Measurements from ENCODE around the gene PLEKHM1. TPM values are rescaled to one million over a fixed set of nuclear protein-coding genes. Genes with fewer than 3 reads are reported as not detected.
"Not testable (repeated sequence)": the region's sequence is repeated elsewhere in the genome, so short reads cannot be mapped to it uniquely, and the experiment has no call there.

PLEKHM1 gene
- 42.1 and 63.1 TPM in 2 replicates for total RNA-seq (ENCODE audit: low replicate concordance)
- long read RNA-seq, partial matches to known transcripts: 2 of 7 reads
- long read RNA-seq, other reads (novel, unspliced or antisense): 5 of 7 reads

DNA sequence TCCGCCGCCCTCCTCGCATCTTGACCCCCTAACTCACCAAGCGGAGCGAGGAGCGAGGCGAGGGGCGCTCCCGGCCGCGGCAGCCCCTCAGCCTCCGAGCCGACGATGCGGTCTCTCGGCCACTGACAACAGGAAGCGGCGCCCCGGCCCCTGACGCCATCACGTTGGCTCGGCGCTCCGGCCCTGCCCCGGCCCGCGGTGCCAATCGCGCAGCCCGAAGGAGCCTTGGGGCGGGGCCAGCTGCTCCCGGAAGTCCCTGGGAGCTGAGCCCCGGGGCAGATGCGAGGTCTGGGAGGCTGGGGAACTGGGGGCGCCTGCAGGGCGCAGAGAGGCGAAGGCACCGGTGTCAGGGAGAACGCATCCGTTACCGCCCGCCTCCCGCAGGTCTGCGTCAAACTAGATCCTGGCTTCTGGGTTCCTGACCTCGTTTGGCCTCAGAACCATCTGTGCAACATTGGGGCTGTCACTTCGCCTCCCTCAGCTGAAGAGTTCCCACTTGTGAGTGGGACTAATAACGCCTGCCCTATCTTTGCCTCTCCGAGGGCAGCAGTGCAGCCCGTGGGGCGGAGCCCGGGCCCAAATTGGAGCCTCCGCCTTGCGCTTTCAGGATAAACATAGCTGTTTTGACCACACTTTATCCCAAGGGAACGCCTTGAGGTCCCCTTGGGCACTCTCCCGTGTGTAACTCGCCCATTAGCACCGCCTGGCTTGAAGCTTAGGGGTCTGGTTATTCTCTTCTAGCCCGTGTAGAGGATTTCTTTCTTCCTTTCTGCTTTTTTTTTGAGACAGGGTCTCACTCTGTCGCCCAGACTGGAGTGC, at the start of gene PLEKHM1:
PLEKHM1 (minus strand) TSS at position 107 of the 819 bp plus-strand sequence. CDS start 8,237 bp downstream, outside the sequence.
- not testable (repeated sequence) for H3K36me3 Mint-ChIP-seq, H3K27me3 Mint-ChIP-seq, H3K9me3 Mint-ChIP-seq
- peak; percentile 89 for DNase-seq (ENCODE audit: extremely low spot score, unreplicated experiment)
- peak within 1 kb of the TSS; percentile 99 for H3K27ac Mint-ChIP-seq
- peak within 1 kb of the TSS; percentile 93 for H3K4me3 Mint-ChIP-seq
- peaks cover 13% of the 10 kb centered on the region for H3K4me1 Mint-ChIP-seq (ENCODE audit: unreplicated experiment)

DNA sequence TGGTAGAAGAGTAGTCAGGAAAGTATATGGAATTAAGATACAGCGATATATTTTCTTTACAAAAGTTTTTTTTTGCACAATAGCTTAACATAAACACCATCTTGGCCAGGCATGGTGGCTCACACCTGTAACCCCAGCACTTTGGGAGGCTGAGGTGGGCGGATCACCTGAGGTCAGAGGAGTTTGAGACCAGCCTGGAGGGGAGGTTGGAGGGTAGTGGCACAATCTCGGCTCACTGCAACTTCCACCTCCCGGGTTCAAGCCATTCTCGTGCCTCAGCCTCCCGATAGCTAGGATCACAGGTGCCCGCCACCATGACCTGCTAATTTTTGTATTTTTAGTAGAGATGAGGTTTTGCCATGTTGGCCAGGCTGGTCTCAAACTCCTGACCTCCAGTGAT, 47.6 kb upstream of the PLEKHM1 start:
- H3K4me3 Mint-ChIP-seq; H3K9me3 Mint-ChIP-seq; DNase-seq (ENCODE audit: extremely low spot score, unreplicated experiment); H3K4me1 Mint-ChIP-seq (ENCODE audit: unreplicated experiment); H3K27me3 Mint-ChIP-seq; H3K27ac Mint-ChIP-seq; H3K36me3 Mint-ChIP-seq: not testable (repeated sequence)

DNA sequence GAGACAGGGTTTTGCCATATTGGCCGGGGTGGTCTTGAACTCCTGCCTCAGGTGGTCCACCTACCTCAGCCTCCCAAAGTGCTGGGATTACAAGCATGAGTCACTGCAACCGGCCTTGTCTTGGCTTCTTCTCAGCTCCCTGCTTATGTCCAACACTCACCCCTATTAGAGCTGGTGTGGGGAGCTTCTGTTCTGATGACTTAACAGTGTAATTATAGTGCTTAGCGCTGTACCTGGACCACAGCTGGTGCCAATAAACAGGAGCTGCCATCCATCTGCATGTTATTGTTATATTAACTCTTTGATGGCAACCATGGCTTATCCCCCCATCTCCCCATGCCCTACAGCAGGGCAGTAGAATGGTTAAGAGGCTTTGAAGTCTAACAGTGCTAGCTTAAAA, 15.6 kb upstream of the PLEKHM1 start:
- H3K36me3 Mint-ChIP-seq; DNase-seq (ENCODE audit: extremely low spot score, unreplicated experiment); H3K9me3 Mint-ChIP-seq; H3K27me3 Mint-ChIP-seq; H3K4me1 Mint-ChIP-seq (ENCODE audit: unreplicated experiment); H3K27ac Mint-ChIP-seq; H3K4me3 Mint-ChIP-seq: not testable (repeated sequence)

DNA sequence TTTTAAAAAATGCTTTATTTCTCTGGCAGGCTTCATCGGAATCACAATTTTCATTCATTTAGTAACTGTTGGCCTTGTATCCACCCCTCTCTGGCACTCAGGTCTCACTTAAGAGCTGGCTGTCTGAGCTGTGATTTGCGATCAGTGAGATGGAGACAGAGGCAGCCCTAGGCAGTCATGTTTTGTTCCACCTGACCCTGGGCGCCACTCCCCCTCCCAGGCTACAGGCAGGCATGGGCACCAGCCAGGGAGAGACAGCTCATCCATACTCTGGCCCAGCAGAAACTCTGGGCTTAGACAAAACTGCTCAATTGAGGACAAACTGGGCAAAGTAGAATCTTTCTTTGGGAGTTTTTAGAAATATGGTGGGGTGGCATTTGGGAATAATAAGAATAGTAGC, 14.7 kb upstream of the PLEKHM1 start:
- H3K4me1 Mint-ChIP-seq (ENCODE audit: unreplicated experiment); H3K36me3 Mint-ChIP-seq; H3K4me3 Mint-ChIP-seq; H3K27me3 Mint-ChIP-seq; DNase-seq (ENCODE audit: extremely low spot score, unreplicated experiment); H3K9me3 Mint-ChIP-seq: not testable (repeated sequence)
- peak overlapping the region; percentile 26 for H3K27ac Mint-ChIP-seq

DNA sequence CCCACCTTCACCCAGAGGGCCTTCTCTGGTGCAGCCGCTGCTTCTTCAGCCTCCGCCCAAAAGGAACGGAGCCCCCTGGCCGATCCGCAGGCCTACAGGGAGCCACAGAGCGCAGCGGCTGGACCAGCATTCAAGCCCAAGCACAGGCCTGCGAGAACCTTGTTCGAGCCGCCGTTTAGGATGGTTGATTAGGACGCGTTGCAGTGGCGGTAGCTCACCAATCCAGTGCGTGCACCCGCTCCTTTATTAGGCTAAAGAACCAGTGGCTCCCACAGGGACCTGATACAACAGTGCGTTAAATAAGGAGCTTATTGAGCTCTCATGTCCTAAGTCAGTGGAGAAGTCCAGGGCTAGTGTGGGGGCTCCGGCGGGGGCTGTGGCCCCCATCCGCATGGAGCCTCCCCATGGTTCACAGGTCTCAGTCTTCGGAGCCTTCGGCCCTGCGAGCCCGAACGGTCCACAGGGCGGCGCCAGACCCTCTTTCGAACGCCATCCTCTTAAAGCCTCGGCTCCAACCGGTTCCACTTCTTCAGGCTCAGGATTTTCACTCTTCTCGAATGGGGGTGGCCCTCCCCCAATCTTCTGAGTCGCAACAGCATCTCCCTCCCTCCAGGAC, 10.7 kb upstream of the PLEKHM1 start:
- not testable (repeated sequence) for DNase-seq (ENCODE audit: extremely low spot score, unreplicated experiment); H3K9me3 Mint-ChIP-seq; H3K27me3 Mint-ChIP-seq; H3K27ac Mint-ChIP-seq; H3K4me3 Mint-ChIP-seq; H3K36me3 Mint-ChIP-seq; H3K4me1 Mint-ChIP-seq (ENCODE audit: unreplicated experiment)
- TF ChIP-seq, protein P1, sequence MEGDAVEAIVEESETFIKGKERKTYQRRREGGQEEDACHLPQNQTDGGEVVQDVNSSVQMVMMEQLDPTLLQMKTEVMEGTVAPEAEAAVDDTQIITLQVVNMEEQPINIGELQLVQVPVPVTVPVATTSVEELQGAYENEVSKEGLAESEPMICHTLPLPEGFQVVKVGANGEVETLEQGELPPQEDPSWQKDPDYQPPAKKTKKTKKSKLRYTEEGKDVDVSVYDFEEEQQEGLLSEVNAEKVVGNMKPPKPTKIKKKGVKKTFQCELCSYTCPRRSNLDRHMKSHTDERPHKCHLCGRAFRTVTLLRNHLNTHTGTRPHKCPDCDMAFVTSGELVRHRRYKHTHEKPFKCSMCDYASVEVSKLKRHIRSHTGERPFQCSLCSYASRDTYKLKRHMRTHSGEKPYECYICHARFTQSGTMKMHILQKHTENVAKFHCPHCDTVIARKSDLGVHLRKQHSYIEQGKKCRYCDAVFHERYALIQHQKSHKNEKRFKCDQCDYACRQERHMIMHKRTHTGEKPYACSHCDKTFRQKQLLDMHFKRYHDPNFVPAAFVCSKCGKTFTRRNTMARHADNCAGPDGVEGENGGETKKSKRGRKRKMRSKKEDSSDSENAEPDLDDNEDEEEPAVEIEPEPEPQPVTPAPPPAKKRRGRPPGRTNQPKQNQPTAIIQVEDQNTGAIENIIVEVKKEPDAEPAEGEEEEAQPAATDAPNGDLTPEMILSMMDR (conservative IDR thresholded peaks at IDR 0.05): peak; percentile 26

DNA sequence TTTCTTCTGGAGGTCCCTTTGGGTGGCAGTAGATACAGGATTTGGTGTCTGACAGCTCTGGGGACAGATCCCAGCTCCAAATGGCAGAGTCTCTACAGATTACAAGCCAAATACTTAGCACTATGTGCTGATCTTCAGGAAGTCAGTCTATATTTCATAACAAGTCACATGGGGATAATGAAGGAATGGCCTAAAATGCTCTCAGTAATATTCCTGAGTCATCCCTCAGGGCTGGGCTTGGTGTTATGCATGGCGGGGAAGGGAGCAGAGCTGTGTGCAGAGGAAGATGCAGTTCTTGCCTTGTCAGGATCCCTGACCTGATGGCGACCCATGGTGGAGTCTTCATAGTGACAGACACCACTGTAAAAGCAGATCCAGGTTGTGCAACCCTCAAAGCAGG, 10.0 kb upstream of the PLEKHM1 start:
- not testable (repeated sequence) for H3K27me3 Mint-ChIP-seq; DNase-seq (ENCODE audit: extremely low spot score, unreplicated experiment)

DNA sequence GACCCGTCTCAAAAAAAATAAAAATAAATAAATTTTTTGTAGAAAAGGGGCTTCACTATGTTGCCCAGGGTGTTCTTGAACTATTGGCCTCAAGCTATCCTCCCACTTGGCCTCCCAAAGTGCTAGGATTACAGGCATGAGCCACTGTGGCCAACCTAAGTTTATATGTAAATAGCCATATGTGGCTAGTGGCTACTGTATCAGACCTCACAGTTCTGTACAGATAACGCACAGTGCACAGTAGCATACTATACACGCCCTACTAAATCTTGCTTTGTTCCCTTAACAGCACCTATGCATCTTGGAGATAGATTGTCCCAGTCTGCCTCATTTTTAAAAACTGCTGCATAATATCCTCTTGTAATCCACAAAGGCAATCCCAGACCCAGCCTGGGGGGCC, 8.7 kb upstream of the PLEKHM1 start:
- H3K4me1 Mint-ChIP-seq (ENCODE audit: unreplicated experiment); H3K27ac Mint-ChIP-seq; H3K36me3 Mint-ChIP-seq; DNase-seq (ENCODE audit: extremely low spot score, unreplicated experiment); H3K4me3 Mint-ChIP-seq; H3K9me3 Mint-ChIP-seq; H3K27me3 Mint-ChIP-seq: not testable (repeated sequence)

More for the DNA sequence above, 10.0 kb upstream of the PLEKHM1 start:
- not testable (repeated sequence) for H3K4me3 Mint-ChIP-seq; H3K9me3 Mint-ChIP-seq; H3K4me1 Mint-ChIP-seq (ENCODE audit: unreplicated experiment); H3K36me3 Mint-ChIP-seq; H3K27ac Mint-ChIP-seq

DNA sequence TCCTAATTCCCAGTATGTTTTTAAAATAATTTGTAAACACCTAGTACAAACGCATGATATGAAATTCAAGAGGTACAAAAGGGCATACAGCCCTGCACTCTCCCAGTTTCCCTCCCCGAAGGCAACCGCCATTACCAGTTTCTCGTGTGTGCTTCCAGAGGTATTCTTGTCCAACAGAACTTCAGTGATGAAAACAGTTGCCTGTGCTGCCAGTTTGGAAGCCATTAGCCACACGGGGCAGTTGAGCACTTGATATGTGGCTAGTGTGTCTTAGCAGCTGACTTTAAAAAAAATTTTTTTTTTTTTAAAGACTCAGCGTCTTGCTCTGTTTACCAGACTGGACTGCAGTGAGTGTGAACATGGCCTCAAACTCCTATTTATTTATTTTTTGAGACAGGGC, 7.9 kb upstream of the PLEKHM1 start:
- H3K9me3 Mint-ChIP-seq; H3K27ac Mint-ChIP-seq; H3K4me1 Mint-ChIP-seq (ENCODE audit: unreplicated experiment); H3K36me3 Mint-ChIP-seq; DNase-seq (ENCODE audit: extremely low spot score, unreplicated experiment); H3K4me3 Mint-ChIP-seq; H3K27me3 Mint-ChIP-seq: not testable (repeated sequence)

DNA sequence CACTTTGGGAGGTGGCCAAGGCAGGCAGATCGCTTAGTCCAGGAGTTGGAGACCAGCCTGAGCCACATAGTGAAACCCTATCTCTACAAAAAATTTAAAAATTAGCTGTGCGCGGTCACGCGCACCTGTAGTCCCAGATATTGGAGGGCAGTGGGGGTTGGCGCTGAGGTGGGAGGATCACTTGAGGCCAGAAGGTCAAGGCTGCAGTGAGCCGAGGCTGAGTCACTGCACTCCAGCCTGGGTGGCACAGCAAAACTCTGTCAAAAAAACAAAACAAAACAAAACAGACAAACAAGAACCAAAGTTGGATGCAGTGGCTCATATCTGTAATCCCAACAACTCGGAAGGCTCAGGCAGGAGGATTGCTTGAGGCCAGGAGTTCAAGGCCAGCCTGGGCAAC, 6.9 kb upstream of the PLEKHM1 start:
- H3K27me3 Mint-ChIP-seq; H3K4me3 Mint-ChIP-seq; H3K27ac Mint-ChIP-seq; DNase-seq (ENCODE audit: extremely low spot score, unreplicated experiment); H3K36me3 Mint-ChIP-seq; H3K9me3 Mint-ChIP-seq; H3K4me1 Mint-ChIP-seq (ENCODE audit: unreplicated experiment): not testable (repeated sequence)

DNA sequence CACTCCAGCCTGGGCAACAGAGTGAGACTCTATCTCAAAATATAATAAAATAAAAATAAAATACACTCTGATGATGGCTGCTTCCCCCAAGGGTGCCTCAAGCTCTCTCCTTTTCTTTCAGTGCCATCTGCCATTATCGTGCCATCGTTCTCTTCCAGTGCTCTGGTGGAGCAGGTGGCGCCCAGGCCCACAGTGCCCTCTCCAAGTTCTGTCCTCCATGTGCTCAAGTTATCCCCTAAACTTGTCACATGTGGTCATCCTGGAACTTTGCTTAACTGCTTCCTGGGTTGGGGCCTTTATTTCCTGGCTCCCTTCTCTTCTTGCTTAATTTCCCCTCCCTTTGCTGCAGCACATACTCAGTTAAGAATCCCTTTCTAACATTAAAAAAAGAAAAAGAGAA, 6.0 kb upstream of the PLEKHM1 start:
- not testable (repeated sequence) for DNase-seq (ENCODE audit: extremely low spot score, unreplicated experiment); H3K4me3 Mint-ChIP-seq; H3K4me1 Mint-ChIP-seq (ENCODE audit: unreplicated experiment); H3K27me3 Mint-ChIP-seq; H3K27ac Mint-ChIP-seq; H3K9me3 Mint-ChIP-seq; H3K36me3 Mint-ChIP-seq

DNA sequence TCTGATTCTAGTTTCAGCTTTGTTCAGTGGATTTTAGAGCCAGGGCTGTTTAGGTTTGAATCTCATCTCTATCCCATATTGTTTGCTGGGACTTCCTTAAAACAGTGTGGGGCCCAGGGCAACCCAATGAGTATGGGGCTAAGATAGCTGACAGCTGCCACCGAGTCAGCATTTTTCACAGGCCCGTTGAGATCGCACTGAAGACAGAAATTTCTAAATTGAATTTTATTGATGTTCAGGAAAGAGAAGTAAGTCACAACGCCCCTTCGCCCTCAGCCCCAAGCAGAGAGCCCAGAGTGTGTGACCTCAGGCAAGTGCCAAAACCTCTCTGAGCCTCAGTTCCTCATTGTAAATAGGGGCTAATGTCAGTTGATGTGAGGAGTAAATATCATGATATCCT, 4.0 kb upstream of the PLEKHM1 start:
- not testable (repeated sequence) for DNase-seq (ENCODE audit: extremely low spot score, unreplicated experiment); H3K27ac Mint-ChIP-seq; H3K9me3 Mint-ChIP-seq; H3K36me3 Mint-ChIP-seq; H3K4me3 Mint-ChIP-seq; H3K4me1 Mint-ChIP-seq (ENCODE audit: unreplicated experiment); H3K27me3 Mint-ChIP-seq

DNA sequence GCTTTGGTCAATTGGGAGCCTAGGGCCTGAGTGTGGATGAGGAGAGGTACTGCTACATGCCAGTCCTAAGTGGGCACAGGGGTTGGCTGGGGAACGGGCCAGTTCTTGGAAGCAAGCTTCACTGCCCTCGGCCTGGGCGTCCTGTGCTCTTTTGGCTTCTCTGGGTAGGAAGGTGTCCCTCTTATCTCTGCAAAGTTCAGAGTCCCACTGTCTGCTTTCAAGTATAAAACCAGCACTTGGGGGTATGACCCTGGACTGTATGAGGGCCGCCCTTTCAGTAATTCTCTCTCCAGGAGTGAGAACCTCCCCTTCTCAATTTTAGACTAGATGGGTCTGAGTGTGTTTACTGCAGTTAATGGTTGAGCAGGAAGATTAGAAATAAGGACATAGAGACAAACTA, 1.6 kb upstream of the PLEKHM1 start:
- not testable (repeated sequence) for H3K36me3 Mint-ChIP-seq; H3K27ac Mint-ChIP-seq; H3K27me3 Mint-ChIP-seq; H3K9me3 Mint-ChIP-seq; DNase-seq (ENCODE audit: extremely low spot score, unreplicated experiment)
- peaks cover 13% of the 10 kb centered on the region for H3K4me1 Mint-ChIP-seq (ENCODE audit: unreplicated experiment)
- H3K4me3 Mint-ChIP-seq: peak overlapping the region; percentile 11

DNA sequence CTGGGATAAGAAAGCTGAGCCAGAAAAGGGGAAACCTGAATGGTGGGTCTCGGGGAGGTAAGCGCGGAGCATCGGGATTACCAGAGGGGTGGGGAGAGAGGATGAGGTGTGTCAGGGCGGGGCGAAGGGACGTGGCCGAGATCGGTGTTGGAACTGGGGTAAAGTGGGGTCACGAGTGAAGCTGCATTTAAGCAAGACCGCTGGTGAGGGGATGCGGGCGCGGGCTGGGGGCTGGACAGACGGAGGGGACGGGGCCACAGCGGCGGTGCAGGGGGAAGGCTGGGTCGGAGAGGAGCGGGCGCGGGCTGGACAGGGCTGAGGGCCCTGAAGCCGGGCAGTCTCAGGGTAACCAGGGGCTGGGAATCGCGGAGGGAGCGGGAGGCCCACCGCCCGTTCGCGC, 323 bp downstream of the PLEKHM1 start:
- not testable (repeated sequence) for DNase-seq (ENCODE audit: extremely low spot score, unreplicated experiment); H3K9me3 Mint-ChIP-seq; H3K27me3 Mint-ChIP-seq; H3K36me3 Mint-ChIP-seq
- H3K4me3 Mint-ChIP-seq: peak overlapping the region; percentile 91
- H3K27ac Mint-ChIP-seq: peak overlapping the region; percentile 99
- peaks cover 13% of the 10 kb centered on the region for H3K4me1 Mint-ChIP-seq (ENCODE audit: unreplicated experiment)
